LNCaP clone FGC (cell line): Measurements from ENCODE around the gene SRGAP1.

ENCODE experiments used
- DNase-seq: peaks from one replicate; pipeline ENCODE4 v3.0.0-alpha.2; 2011; ENCODE audit warnings: low read depth
- H3K4me3 ChIP-seq: 2 replicates; pipeline ENCODE4 v1.5.1; 2011; ENCODE audit warnings: mild to moderate bottlenecking, low read depth, low read length, control low read depth
- TF ChIP-seq, protein P1 (sequence below): IDR thresholded peaks from 2 replicates; pipeline ENCODE4 v1.5.1; 2012; ENCODE audit warnings: mild to moderate bottlenecking; ENCODE audit not compliant: control insufficient read depth, insufficient read depth; ENCODE audit errors: extremely low read depth

The SRGAP1 gene

DNA sequence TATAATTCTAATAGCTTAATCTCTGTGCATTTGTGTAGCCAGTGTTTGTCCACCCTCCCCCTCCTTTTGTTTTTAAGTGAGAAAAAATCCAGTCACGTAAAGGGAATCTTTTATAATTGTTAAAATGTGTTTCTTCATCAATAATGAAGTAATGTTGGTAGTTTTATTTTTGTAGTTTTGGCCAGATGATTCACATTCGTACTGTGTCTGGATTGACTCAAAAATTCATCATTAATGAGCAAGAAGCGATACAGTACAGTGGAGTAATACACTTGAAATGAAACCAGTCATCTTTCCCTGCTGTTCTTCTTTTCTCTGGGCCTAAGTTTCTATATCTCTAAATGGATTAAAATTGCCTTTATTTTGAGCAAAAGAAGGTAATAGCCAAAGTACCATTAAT lies 86.5 kb downstream of the SRGAP1 start:
- TF ChIP-seq, protein P1, sequence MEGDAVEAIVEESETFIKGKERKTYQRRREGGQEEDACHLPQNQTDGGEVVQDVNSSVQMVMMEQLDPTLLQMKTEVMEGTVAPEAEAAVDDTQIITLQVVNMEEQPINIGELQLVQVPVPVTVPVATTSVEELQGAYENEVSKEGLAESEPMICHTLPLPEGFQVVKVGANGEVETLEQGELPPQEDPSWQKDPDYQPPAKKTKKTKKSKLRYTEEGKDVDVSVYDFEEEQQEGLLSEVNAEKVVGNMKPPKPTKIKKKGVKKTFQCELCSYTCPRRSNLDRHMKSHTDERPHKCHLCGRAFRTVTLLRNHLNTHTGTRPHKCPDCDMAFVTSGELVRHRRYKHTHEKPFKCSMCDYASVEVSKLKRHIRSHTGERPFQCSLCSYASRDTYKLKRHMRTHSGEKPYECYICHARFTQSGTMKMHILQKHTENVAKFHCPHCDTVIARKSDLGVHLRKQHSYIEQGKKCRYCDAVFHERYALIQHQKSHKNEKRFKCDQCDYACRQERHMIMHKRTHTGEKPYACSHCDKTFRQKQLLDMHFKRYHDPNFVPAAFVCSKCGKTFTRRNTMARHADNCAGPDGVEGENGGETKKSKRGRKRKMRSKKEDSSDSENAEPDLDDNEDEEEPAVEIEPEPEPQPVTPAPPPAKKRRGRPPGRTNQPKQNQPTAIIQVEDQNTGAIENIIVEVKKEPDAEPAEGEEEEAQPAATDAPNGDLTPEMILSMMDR: no peak
- no peak for DNase-seq
- no peak overlapping the region for H3K4me3 ChIP-seq

DNA sequence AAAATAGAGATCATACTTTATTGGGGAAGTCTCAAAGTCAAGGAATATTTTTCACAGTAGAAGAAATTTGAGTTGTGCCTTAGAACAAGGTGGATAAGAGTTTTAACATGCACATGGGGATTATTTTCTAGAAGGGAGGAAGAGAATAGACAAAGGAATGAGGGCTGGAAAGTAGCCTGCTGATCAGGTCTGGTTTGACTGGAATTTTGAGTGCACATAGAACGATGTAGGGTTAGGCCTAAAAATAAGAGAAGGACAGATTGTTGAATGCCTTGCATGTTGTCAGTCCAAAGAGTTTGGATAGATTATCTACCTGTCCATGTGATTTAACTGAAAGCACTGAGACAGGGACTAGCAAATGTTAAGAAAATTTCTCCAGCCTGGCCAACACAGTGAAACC lies 87.2 kb downstream of the SRGAP1 start:
- no peak for DNase-seq
- TF ChIP-seq, protein P1: no peak
- no peak overlapping the region for H3K4me3 ChIP-seq

- H3K4me3 ChIP-seq: no peak overlapping the region
- TF ChIP-seq, protein P1: no peak
- no peak for DNase-seq
Observed at GRCh38 chr12:63934936-63935335, 90.4 kb downstream of the SRGAP1 start.

DNA sequence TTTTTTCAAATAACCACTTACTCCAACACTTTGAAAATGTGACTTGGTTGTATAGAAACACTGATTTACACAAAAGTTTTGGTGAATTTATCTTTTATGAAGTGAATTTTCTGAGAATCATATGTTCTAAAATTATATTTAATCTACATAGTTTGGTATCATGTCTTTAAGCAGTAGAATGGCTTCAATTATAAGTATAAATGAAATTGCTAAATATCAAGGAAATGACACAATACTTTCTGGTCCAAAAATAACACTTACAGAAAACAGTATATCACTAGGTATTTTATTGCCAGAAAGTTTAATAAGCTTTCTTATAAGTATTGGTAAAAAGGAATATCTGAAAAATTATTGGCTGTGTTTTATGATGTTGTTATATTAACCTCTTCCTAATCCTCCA lies 90.9 kb downstream of the SRGAP1 start:
- H3K4me3 ChIP-seq: no peak overlapping the region
- TF ChIP-seq, protein P1: no peak
- no peak for DNase-seq

- TF ChIP-seq, protein P1: no peak
- H3K4me3 ChIP-seq: no peak overlapping the region
- DNase-seq: no peak
Observed at GRCh38 chr12:63937378-63938316, 93.1 kb downstream of the SRGAP1 start.

DNA sequence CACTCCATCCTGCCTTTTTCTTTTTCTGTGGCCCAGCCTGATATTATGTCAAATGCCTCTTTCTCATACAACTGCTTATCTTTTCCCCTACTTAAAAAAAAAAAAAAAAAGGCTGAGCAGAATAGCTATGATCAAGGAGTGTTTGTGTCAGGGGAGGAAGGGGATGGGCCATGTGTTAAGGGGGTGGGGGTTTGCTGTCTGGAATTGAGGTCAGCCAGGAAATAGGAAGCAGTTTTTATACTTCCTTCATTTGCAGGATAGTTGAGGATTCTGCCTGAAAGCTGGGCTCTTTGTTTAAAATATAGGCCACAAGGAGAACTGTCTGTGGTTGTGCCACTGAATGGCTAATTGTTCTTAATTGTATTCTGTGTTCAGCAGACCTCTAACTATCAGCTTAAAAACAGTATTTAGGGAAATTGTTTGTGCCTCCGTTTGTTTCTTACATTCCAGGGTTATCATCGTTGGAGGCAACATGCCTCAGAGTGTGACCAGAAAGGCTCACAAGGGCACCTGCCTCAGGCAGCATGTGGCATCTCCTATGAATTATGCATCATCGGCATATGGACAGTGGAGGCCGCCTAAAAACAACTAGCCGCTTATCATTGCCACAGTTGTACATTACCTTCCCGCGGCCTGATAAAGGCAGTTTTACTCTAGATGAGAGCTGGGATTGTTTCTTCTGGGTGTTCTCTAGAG lies 96.0 kb downstream of the SRGAP1 start:
- no peak overlapping the region for H3K4me3 ChIP-seq
- DNase-seq: no peak
- TF ChIP-seq, protein P1: no peak
